GM12892 (cell line): ENCODE measurements around the gene MYH3.

ENCODE experiments used
- POLR2A ChIP-seq: IDR thresholded peaks from 2 replicates; pipeline ENCODE4 v1.6.1; 2011; ENCODE audit warnings: low read depth, low read length, control low read depth
- POLR2AphosphoS5 ChIP-seq: IDR thresholded peaks from 2 replicates; pipeline ENCODE4 v1.6.1; 2011; ENCODE audit warnings: low read depth, low read length, control low read depth
- TAF1 ChIP-seq: IDR thresholded peaks from 2 replicates; pipeline ENCODE4 v1.6.1; 2011; ENCODE audit warnings: low read depth, mild to moderate bottlenecking, control low read depth, low read length, borderline replicate concordance

GRCh38 chr17:10651927-10652326, 5.2 kb downstream of the MYH3 start:
- TF ChIP-seq TAF1: no peak
- TF ChIP-seq POLR2A: no peak
- TF ChIP-seq POLR2AphosphoS5: no peak
